Right kidney (tissue), 1 donor: ENCODE measurements around the gene PPP1R37.

Source experiments
- DNase-seq: peaks from one replicate; pipeline ENCODE4 v3.0.0-alpha.2; 2016

The PPP1R37 gene

GRCh38 chr19:45170146-45171106 lies 77.4 kb downstream of the PPP1R37 start:
- DNase-seq: no peak

- no peak for DNase-seq
These were observed 78.2 kb downstream of the PPP1R37 start for GRCh38 chr19:45171211-45171623.

- no peak for DNase-seq
These were observed 79.2 kb downstream of the PPP1R37 start for GRCh38 chr19:45172173-45172572.

- no peak for DNase-seq
These were observed 79.7 kb downstream of the PPP1R37 start for GRCh38 chr19:45172611-45173208.

- DNase-seq: no peak
These were observed 80.8 kb downstream of the PPP1R37 start for GRCh38 chr19:45173816-45174215.

- no peak for DNase-seq
These were observed 82.8 kb downstream of the PPP1R37 start for GRCh38 chr19:45175515-45176345.

GRCh38 chr19:45177817-45178261 lies 84.9 kb downstream of the PPP1R37 start, which contains the start of gene TRAPPC6A:
Gene TRAPPC6A (minus strand): TSS chr19:45178237. CDS start chr19:45178218, 19 bp downstream.
- DNase-seq: no peak

- peak; percentile 98 for DNase-seq
These were observed 85.5 kb downstream of the PPP1R37 start, which contains the start of gene BLOC1S3 for GRCh38 chr19:45178262-45179071. Gene BLOC1S3 (plus strand): TSS chr19:45178784. CDS start chr19:45179297, 513 bp downstream.

GRCh38 chr19:45179072-45179891 lies 86.3 kb downstream of the PPP1R37 start:
- peak; percentile 70 for DNase-seq

- no peak for DNase-seq
These were observed 87.0 kb downstream of the PPP1R37 start for GRCh38 chr19:45179892-45180370.

- no peak for DNase-seq
These were observed 88.0 kb downstream of the PPP1R37 start for GRCh38 chr19:45180936-45181335.

- DNase-seq: no peak
These were observed 89.8 kb downstream of the PPP1R37 start for GRCh38 chr19:45182758-45183157.

- DNase-seq: no peak
These were observed 91.1 kb downstream of the PPP1R37 start for GRCh38 chr19:45184115-45184514.

GRCh38 chr19:45186509-45187334 lies 93.7 kb downstream of the PPP1R37 start:
- no peak for DNase-seq

- DNase-seq: no peak
These were observed 94.6 kb downstream of the PPP1R37 start for GRCh38 chr19:45187421-45188100.

- DNase-seq: no peak
These were observed 97.0 kb downstream of the PPP1R37 start for GRCh38 chr19:45189971-45190370.

- no peak for DNase-seq
These were observed 98.4 kb downstream of the PPP1R37 start for GRCh38 chr19:45191375-45191774.

GRCh38 chr19:45195764-45196163 lies 102.8 kb downstream of the PPP1R37 start:
- no peak for DNase-seq
